Neural progenitor cell (in vitro differentiated cells): Measurements from ENCODE around the gene JUND.

ENCODE experiments used
- CTCF ChIP-seq: fragments of 200-600 bp; sonication (generic); IDR thresholded peaks from 2 replicates; pipeline ENCODE4 v1.5.1; 2017; ENCODE audit warnings: antibody characterized with exemption, mild to moderate bottlenecking
- EZH2 ChIP-seq: fragments of 200-600 bp; sonication (generic); IDR thresholded peaks from 2 replicates; pipeline ENCODE4 v1.6.1; 2017; ENCODE audit warnings: antibody characterized with exemption, mild to moderate bottlenecking, moderate library complexity
- EZH2phosphoT487 ChIP-seq: fragments of 200-600 bp; sonication (generic); IDR thresholded peaks from 2 replicates; pipeline ENCODE4 v1.6.1; 2017; ENCODE audit warnings: antibody characterized with exemption

GRCh38 chr19:18263324-18264136, 17.9 kb downstream of the JUND start:
- TF ChIP-seq CTCF (no peak), EZH2 (no peak), EZH2phosphoT487 (no peak)
